Endometrial microvascular endothelial cells (primary cell): Measurements from ENCODE around the gene MYADML2. TPM values are rescaled to one million over a fixed set of nuclear protein-coding genes. Genes with fewer than 3 reads are reported as not detected.

Experiments used
- in situ Hi-C: cut with HindIII; loops from 2 replicates; pipeline ENCODE4 v1.10.0; 2017; ENCODE audit warnings: low sequenced_read_pairs, low pct_unique_long_range_greater_than_20kb; ENCODE audit errors: inconsistent ontology term
- total RNA-seq: library from RNA; depleted of rRNA; stranded (reverse); fragments of >200 nt; gene quantifications from one replicate; pipeline ENCODE4 v1.2.3, GENCODE V29; 2015; ENCODE audit errors: inconsistent ontology term

MYADML2 gene
- total RNA-seq, 1 donor from 2014 or later = not detected

GRCh38 chr17:81904600-81905423 is 42.2 kb downstream of the MYADML2 start:
- in situ Hi-C loops = no loop called here

- in situ Hi-C loops = no loop called here
Measured at GRCh38 chr17:81903896-81904599, 43.0 kb downstream of the MYADML2 start.

- in situ Hi-C loops = no loop called here
Measured at GRCh38 chr17:81903415-81903831, 43.6 kb downstream of the MYADML2 start.

DNA sequence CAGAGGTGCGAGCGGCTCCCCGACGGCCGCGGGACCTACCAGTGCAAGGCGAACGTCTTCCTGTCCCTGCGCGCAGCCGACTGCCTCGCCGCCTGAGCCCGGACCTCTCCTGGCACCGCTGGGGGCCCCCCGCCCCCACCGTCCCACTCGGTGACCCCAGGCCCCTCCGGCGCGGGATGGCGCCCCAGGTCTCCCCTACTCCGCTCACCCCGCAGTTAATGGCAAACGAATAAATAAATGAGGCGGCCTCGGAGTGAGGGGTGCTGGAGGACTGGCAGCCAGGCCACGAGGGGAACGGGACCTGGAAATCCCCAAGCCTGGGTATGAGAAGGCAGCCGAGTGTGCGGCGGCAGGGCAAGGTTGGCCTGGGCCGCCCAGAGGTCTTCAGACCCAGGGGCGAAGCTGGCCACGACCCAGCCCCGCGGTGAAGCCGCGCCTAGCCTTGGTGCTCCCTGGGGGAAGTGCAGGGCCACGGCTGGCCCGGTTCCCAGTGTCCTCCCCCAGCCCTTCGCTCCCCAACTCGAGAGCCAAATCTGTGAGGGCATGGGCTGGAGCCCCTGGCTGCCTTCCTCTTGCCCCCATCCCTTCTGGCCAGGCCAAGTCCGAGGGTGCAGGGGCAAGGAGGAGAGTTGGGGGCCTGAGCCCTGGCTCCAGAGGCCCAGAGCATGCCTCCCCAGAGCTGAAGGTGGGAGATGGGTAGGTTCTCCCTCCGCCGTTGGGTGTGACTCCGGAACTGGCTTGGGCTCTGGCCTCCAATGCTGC is 44.2 kb downstream of the MYADML2 start:
- in situ Hi-C loops = no loop called here

- in situ Hi-C loops = no loop called here
Measured at GRCh38 chr17:81902023-81902652, 44.9 kb downstream of the MYADML2 start, which contains the start of gene NPB. NPB (plus strand) TSS chr17:81902238; CDS start chr17:81902278, 40 bp downstream.

- in situ Hi-C loops = no loop called here
Measured at GRCh38 chr17:81901167-81902022, 45.6 kb downstream of the MYADML2 start.

DNA sequence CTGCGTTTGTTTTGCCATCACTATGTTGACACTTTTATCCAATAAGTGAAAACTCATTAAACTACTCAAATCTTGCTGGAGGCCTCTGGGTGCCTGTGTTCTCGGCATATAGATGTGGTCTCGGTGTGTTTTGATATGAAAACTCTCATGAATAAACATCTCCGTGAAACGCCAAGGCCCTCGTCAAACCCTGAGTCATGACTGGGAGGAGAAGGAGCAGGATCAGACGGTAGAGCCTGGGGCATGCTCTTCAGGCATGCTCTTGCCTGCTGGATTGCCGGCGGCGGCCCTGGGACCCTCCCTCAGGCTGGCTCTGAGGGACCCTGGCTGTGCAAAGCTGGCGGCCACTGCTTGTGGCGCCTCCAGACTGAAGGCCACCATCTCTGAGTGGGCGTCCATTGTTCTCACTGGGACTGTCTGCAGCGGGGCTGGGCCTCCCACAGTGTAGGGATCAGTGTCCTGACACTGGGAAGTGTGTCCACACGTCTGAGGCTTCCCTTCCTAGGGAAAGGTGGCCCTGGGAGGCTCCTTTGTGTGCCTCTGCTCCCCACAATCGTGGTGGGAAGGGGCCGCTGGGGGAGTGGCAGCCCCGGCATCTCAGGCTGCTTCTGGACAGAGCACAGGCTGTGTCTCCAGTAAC is 46.7 kb downstream of the MYADML2 start:
- in situ Hi-C loops = no loop called here

GRCh38 chr17:81899514-81900166 is 47.4 kb downstream of the MYADML2 start:
- in situ Hi-C loops = no loop called here

GRCh38 chr17:81898885-81899284 is 48.1 kb downstream of the MYADML2 start:
- in situ Hi-C loops = no loop called here

DNA sequence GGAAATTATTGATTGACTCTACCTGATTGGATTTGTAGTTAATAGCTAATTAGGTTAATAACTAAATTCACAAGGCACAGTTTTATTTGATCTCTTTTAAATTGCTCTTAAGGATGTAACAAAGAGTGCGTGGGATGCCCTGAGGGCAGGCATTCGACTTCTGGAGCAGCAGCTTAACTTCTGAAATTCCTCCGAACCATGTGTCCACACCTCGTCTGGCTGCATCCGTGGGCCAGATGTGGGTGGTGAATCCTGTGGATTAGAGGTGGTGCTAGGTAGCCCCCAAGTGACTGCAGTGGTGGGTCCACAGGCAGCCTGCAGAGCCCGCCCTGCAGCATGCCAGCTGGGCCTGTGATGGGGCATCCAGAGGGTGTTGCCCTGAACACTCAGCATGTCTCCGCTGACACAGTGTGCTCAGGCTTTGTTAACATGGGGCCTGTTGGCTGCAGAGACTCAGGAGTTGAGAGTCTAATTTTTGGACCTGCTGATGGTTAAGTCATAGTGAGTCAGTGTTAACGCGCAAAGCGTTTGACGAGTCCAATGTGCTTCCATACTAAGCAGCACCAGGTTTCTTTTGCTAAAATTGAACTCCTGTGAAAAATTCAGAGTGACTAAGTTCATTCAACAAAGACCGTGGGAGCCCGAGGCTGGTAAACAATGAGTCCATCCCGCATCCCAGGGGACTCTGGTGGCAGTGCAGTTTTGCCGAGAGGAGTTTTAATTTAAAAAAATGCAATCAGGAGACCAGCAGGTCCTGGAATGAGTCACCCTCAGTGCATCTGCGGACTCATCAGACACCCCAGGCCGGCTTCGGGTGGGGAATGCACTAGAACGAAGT is 48.8 kb downstream of the MYADML2 start:
- in situ Hi-C loops = no loop called here

GRCh38 chr17:81895400-81895799 is 51.6 kb downstream of the MYADML2 start:
- in situ Hi-C loops = no loop called here

DNA sequence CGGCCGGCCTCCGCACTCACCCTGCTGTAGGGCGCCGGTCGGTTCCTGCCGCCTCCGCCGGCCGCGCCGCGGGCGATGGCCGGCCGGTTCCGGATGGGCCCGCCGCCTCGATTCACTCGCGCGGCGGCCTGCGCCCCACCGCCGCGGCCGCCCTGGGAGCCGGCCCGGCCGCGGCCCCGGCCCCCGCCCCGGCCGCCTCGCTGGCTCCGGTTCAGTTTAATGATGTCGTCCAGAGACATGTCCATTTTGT is 55.8 kb downstream of the MYADML2 start:
- in situ Hi-C loops = no loop called here

DNA sequence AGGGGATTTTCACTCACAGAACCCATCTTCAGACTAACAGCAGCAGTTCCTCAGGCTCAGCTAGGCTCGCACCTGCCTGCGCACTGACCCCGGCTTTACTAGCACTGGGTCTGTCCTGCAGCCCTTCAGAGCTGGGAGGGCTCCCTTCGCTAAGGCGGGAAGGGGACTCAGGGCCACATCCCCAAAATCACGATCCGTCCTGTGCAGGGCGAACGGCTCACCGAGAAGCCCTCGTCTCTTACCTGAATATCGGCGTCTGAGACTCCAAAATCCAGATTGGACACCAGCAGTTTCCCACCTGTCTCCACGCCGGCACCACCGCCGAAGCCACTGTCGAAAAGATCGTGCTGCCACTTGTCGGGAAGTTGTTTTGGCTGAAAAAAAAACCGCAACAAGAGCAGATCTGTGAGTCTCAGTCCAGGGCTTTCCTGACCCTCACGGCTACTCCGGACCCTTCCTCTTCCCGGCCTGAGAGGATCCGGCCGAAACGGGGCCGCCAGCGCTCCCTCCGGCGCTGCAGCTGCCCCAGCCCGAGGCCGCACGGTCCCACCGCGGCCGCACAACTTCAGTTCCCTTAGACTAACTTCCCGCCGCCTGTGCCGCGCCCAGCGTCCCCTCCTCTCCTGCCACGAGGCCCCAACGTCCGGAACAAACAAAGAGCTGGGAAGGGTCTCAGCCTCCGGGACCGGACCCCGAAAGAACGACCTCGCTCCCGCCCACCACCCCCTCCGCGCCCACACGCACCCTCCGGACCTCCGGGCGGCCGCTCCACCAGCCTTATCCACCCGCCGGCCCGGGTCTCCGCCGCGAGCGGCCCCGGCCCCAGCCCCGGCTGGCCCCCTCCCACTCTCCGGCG is 56.4 kb downstream of the MYADML2 start:
- in situ Hi-C loops = no loop called here
